ENCODE data around the gene SUGCT.

Gene SUGCT

DNA sequence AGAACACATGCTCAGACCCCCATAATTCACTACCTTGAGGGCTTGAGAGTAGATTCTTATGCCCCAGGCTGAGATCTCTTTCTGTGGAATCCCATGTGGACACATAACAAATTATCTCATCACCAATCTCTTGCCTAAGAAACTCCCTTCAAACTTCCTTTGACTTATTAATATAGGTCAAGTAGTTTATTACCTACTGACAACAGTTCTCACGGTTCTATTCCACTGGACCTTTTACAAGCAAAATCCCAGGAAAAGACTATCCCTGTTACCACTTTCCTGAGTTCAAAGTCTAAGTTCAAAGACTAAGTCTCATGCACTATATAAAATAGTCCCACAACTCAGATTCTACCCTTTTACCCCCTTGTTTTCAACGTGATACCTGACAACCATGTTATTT, 754.7 kb downstream of the SUGCT start:
- DNase-seq, result no peak

DNA sequence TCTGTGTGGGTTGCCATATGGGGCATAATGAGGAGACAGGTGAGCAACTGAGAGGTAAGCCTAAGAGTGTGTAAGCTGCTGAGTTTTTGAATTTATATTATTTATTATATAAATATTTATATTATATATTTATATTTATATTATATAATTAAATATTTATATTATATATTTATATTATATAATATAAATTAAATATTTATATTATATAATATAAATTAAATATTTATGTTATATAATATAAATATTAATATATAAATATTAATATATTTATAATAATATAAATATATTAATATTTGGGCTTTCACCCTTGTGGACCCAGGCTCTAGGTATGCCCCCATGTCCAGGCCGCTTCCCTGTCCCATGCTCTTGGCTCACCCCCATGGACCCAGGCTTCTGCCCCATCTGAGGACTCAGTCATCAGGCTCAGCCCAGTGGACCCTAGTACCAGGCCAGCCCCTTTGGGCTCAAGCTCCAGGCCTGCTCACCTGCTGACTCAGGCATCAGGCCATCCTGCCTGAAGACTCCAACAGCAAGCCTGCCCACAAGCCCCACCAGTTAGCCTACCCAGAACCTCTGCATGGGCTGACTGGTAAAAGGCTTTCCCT, 755.4 kb downstream of the SUGCT start:
- no peak for DNase-seq

DNA sequence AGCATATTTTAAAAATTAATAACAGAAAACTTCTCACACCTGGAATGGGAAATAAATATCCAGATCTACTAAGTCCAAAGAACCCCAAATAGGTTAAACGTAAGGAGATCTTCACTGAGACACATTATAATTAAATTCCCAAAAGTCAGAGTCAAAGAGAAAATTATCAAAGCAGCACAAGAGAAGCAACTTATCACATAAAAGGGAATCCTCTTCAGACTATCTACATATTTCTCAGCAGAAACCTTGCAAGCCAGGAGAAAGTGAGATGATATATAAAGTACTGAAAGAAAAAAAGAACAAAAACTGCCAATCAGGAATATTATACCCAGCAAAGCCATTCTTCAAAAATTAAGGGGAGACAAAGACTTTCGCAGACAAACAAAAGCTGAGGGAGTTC, 756.4 kb downstream of the SUGCT start:
- DNase-seq, result no peak

DNA sequence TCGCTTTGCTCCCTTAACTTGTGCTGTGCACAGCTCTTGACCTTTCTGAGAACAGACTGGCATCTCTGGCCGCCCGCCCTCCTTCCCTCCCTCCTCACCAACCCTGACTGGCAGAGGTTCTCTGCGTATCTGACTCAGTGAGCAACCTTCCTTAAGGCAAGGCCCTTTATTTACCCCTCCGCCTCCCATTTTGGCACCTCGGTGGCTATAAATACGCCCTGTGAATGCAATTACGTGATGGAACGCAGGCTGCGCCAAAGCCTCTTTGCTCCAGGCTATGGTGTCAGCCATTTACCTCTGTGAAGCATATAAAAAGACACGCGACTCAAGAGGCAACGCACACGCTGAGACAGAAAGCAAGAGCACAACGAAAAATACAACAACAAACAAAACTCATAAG, 764.3 kb downstream of the SUGCT start:
- DNase-seq, result no peak

DNA sequence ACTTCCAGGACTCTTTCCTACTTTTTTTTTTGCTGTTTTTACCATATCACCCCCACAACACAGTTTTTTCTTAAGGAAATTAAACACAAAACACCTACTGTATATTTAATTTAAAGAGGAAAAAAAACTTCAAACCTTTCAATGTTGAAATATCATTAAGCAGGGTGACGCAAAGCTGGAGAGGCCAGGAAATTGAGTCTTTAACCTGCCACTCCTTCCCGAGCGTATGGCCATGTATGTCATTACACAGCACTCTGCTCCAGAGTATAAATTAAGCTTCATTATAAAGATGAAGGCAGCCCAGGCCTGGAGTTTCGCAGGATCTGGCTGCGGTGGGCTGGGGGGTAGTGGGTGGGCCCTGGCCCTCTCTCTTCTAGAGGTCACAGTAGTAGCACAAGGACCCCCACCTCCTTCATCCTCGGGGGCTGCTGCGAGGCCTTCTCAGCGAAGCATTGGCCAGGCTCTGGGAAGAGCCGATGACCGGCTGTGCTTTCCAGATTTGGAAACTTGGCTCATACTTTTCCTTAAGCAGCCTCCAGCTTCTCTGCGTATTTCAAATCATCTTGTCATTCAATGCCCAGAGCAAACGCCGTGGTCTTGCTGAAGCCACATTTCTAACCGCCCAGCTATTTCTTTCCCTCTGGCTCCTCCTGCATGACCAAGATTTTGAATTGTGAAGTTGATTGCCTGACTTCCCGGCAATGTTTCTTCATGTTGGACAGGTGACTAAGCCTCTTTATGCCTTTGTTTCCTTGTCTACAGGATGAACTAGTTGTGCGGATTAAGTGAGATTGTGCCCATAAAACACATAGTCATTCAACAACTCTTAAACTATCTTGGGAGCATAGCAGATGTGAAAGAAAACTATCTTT, 765.1 kb downstream of the SUGCT start:
- DNase-seq, result no peak

DNA sequence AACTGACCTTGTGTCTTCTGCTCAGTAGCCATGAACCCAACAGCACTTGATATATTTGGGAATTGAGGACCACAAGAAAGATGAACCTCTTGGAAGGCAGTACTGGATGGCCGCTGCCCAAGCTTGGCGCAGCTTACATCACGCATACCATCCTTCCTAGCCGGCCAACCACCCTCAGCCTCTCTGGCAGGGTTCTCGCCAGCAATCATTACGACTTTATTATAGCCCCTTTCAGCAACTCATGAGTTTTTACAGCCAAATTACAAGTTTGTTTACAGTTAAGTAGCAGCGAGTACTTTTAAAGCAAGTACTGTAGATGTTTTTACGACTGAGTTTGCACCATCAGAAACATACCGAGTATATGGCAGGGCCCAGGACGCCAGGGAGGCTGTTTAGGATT, 769.1 kb downstream of the SUGCT start:
- DNase-seq, result no peak

DNA sequence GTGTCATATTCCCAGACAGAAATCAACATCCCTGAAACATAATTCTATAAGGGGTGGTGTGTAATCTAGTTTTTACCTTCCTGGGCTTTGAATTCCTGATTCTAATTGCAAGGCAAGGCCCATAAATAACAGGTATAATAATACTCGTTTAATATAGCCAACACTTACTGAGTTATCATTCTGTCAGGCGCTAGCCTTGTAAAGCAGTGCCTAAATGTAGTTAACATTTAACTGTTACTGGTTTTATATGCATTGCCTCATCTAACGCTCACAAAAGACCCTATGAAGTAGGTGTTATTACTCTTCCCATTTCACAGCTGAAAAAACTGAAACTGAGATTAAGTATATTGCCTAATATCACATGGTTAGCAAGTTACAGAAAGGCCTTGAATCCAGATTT, 772.5 kb downstream of the SUGCT start:
- no peak for DNase-seq

DNA sequence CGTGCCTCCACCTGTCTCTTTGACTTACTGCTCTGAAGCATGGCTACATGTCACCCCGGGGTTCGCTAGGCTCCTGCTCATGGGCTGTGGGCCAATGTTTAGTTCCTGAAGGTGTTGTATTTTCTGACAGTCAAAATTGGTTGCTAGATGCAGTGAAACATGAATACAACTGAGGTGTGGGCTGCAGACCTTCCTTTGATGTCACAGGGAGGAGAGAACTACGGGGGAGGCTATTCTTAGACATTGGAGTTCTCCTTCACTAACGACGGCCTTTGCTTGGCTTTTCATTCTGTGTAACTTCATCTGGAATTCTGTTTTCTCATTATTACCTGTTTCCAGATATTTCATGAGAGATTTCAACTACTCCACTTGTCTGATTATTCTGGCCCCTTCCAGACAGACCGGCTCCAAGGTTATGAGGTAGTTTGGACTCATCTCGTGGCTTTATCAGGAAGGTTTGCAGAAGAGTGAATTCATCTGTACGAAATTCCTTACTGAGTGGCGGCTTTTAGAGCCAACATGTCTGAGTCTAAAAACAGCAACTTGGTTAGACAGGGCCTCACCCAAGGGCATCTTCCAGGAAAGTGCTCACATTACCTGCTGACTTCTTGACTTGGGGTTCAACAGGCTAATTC, 774.7 kb downstream of the SUGCT start:
- DNase-seq, result no peak
